ENCODE results near the gene COQ4. TPM values are rescaled to one million over a fixed set of nuclear protein-coding genes. Genes with fewer than 3 reads are reported as not detected.
A peak's percentile ranks its signal among the peaks of the same experiment; 100 is the strongest.

Gene COQ4
- total and polyA plus RNA-seq, 2 experiments from 2014 or later: 35.3 to 37.0 TPM

- H3K27me3 Mint-ChIP-seq (ENCODE audit: insufficient read depth, low read depth, poor library complexity): peaks cover 16% of the 10 kb centered on the region
- peaks cover 15% of the 10 kb centered on the region for H3F3A ChIP-seq (replicated peaks; ENCODE audit: low read depth)
- no peaks in the 10 kb centered on the region for H3K27me3 ChIP-seq (ENCODE audit: insufficient read depth)
- H3K36me3 ChIP-seq (ENCODE audit: insufficient read depth): 0 out of 2 replicates have a peak, but pooled peaks cover 4% of the 10 kb centered on the region
- peaks cover 4% of the 10 kb centered on the region for H3K4me1 Mint-ChIP-seq
- no peak overlapping the region for H3K27ac ChIP-seq (ENCODE audit: low read depth)
- H3K4me1 ChIP-seq (ENCODE audit: insufficient read depth): no peaks in the 10 kb centered on the region
- no peaks in the 10 kb centered on the region for H3K79me2 ChIP-seq (replicated peaks; ENCODE audit: insufficient read depth)
- peak overlapping the region; percentile 97 for H2AFZ ChIP-seq
- peak overlapping the region; percentile 83 for H3K4me3 Mint-ChIP-seq
- peak; percentile 93 for DNase-seq (ENCODE audit: low spot score)
- H3K4me2 ChIP-seq: peak overlapping the region; percentile 96
- no peak overlapping the region for H3K27ac Mint-ChIP-seq
- H4K20me1 ChIP-seq (replicated peaks; ENCODE audit: insufficient read depth): peaks cover 6% of the 10 kb centered on the region; the same call in 1 of the 2 replicates
- ATAC-seq: peak; percentile 73
- no peaks in the 10 kb centered on the region for H3K9me2 ChIP-seq (ENCODE audit: insufficient read depth)
- H3K36me3 Mint-ChIP-seq (ENCODE audit: low read depth): peaks cover 10% of the 10 kb centered on the region; the same call in 2 of the 3 replicates
- H3K4me3 ChIP-seq: peak overlapping the region; percentile 90
- TF ChIP-seq CTCF (conservative IDR thresholded peaks at IDR 0.05; ENCODE audit: low read depth in 2 of 2) (peak; percentile 69 to 81), JUNB (IDR thresholded peaks at IDR 0.05; ENCODE audit: unreplicated experiment) (no peak)
- 0 out of 3 replicates have a peak, but pooled peaks cover 3% of the 10 kb centered on the region for H3K9me3 Mint-ChIP-seq
Measured at GRCh38 chr9:128341435-128341849, 18.8 kb downstream of the COQ4 start.

- Histone ChIP-seq H3K27ac (ENCODE audit: low read depth) (no peak overlapping the region), H3K9me2 (ENCODE audit: insufficient read depth) (no peaks in the 10 kb centered on the region), H3K4me2 (no peak overlapping the region), H3F3A (replicated peaks; ENCODE audit: low read depth) (peaks cover 15% of the 10 kb centered on the region), H3K27me3 (ENCODE audit: insufficient read depth) (no peaks in the 10 kb centered on the region), H3K79me2 (replicated peaks; ENCODE audit: insufficient read depth) (no peaks in the 10 kb centered on the region), H3K36me3 (ENCODE audit: insufficient read depth) (0 out of 2 replicates have a peak, but pooled peaks cover 4% of the 10 kb centered on the region), H3K4me3 (no peak overlapping the region), H4K20me1 (replicated peaks; ENCODE audit: insufficient read depth) (peaks cover 6% of the 10 kb centered on the region; the same call in 1 of the 2 replicates), H3K4me1 (ENCODE audit: insufficient read depth) (no peaks in the 10 kb centered on the region), H2AFZ (no peak overlapping the region)
- peaks cover 10% of the 10 kb centered on the region; the same call in 2 of the 3 replicates for H3K36me3 Mint-ChIP-seq (ENCODE audit: low read depth)
- peaks cover 15% of the 10 kb centered on the region for H3K27me3 Mint-ChIP-seq (ENCODE audit: insufficient read depth, low read depth, poor library complexity)
- H3K4me3 Mint-ChIP-seq: no peak overlapping the region
- H3K27ac Mint-ChIP-seq: no peak overlapping the region
- peaks cover 4% of the 10 kb centered on the region for H3K4me1 Mint-ChIP-seq
- H3K9me3 Mint-ChIP-seq: 0 out of 3 replicates have a peak, but pooled peaks cover 3% of the 10 kb centered on the region
- ATAC-seq (no peak), DNase-seq (ENCODE audit: low spot score) (no peak)
- TF ChIP-seq EZH2phosphoT487 (IDR thresholded peaks at IDR 0.05; ENCODE audit: unreplicated experiment): no peak
- peak; percentile 52 for TF ChIP-seq REST (IDR thresholded peaks at IDR 0.05; ENCODE audit: unreplicated experiment)
Measured at GRCh38 chr9:128342971-128343680, 20.5 kb downstream of the COQ4 start.
